H9 (cell line): Measurements from ENCODE around the gene TMEM167B. TPM values are rescaled to one million over a fixed set of nuclear protein-coding genes. Genes with fewer than 3 reads are reported as not detected.

Source experiments
- DNase-seq: peaks from one replicate; pipeline ENCODE4 v3.0.0-alpha.2; 2017
- H2AFZ ChIP-seq: one replicate; pipeline ENCODE4 v1.6.1; 2013; ENCODE audit warnings: mild to moderate bottlenecking, low read length, control low read depth, moderate library complexity
- H2AK5ac ChIP-seq: 2 replicates; pipeline ENCODE4 v1.6.1; 2013; ENCODE audit warnings: low read length, control low read depth, mixed read lengths; ENCODE audit not compliant: insufficient read length
- H2BK120ac ChIP-seq: one replicate; pipeline ENCODE4 v1.6.1; 2013; ENCODE audit warnings: low read depth, mild to moderate bottlenecking, low read length, control low read depth, inconsistent platforms; ENCODE audit not compliant: poor library complexity, severe bottlenecking
- H2BK12ac ChIP-seq: 2 replicates; pipeline ENCODE4 v1.6.1; 2013; ENCODE audit warnings: low read length, control low read depth, mixed read lengths, low read depth; ENCODE audit not compliant: insufficient read length
- H2BK15ac ChIP-seq: 2 replicates; pipeline ENCODE4 v1.6.1; 2013; ENCODE audit warnings: low read depth, low read length, control low read depth
- H2BK20ac ChIP-seq: one replicate; pipeline ENCODE4 v1.6.1; 2013; ENCODE audit warnings: low read depth, mild to moderate bottlenecking, low read length, control low read depth, inconsistent platforms; ENCODE audit not compliant: poor library complexity, severe bottlenecking
- H2BK5ac ChIP-seq: 2 replicates; pipeline ENCODE4 v1.6.1; 2013; ENCODE audit warnings: low read length, control low read depth, mixed read lengths; ENCODE audit not compliant: insufficient read length
- H3K14ac ChIP-seq: 2 replicates; pipeline ENCODE4 v1.6.1; 2013; ENCODE audit warnings: low read length, control low read depth; ENCODE audit not compliant: insufficient read depth
- H3K18ac ChIP-seq: 2 replicates; pipeline ENCODE4 v1.6.1; 2013; ENCODE audit warnings: low read depth, mild to moderate bottlenecking, mixed read lengths, low read length, control low read depth; ENCODE audit not compliant: insufficient read length
- H3K23ac ChIP-seq: 2 replicates; pipeline ENCODE4 v1.6.1; 2013; ENCODE audit warnings: low read length, control low read depth, mixed read lengths, low read depth; ENCODE audit not compliant: insufficient read length
- H3K23me2 ChIP-seq: 2 replicates; pipeline ENCODE4 v1.6.1; 2013; ENCODE audit warnings: low read depth, mild to moderate bottlenecking, mixed read lengths, low read length, control low read depth; ENCODE audit not compliant: insufficient read length, poor library complexity, severe bottlenecking
- H3K27ac ChIP-seq: 2 replicates; pipeline ENCODE4 v1.5.1; 2013; ENCODE audit warnings: low read length, control low read depth, mixed read lengths, low read depth; ENCODE audit not compliant: insufficient read length
- H3K27me3 ChIP-seq: 2 replicates; pipeline ENCODE4 v1.6.1; 2013; ENCODE audit warnings: low read length, control low read depth, inconsistent platforms; ENCODE audit not compliant: insufficient read depth
- H3K4ac ChIP-seq: 2 replicates; pipeline ENCODE4 v1.6.1; 2013; ENCODE audit warnings: low read depth, mild to moderate bottlenecking, control low read depth, inconsistent platforms, low read length, moderate library complexity
- H3K4me1 ChIP-seq: 2 replicates; pipeline ENCODE4 v1.6.1; 2013; ENCODE audit warnings: low read length, control low read depth, inconsistent platforms; ENCODE audit not compliant: insufficient read depth
- H3K4me2 ChIP-seq: 2 replicates; pipeline ENCODE4 v1.6.1; 2013; ENCODE audit warnings: low read length, control low read depth, mixed read lengths; ENCODE audit not compliant: insufficient read length, insufficient read depth
- H3K56ac ChIP-seq: 2 replicates; pipeline ENCODE4 v1.6.1; 2013; ENCODE audit warnings: low read depth, mild to moderate bottlenecking, mixed read lengths, low read length, control low read depth; ENCODE audit not compliant: insufficient read length
- H3K79me1 ChIP-seq: 2 replicates; pipeline ENCODE4 v1.6.1; 2013; ENCODE audit warnings: low read depth, mild to moderate bottlenecking, moderate library complexity, low read length, control low read depth, inconsistent platforms; ENCODE audit not compliant: insufficient read depth, poor library complexity, severe bottlenecking
- H3K79me2 ChIP-seq: 2 replicates; pipeline ENCODE4 v1.6.1; 2013; ENCODE audit warnings: low read length, control low read depth, inconsistent platforms; ENCODE audit not compliant: insufficient read depth
- H3K9ac ChIP-seq: 2 replicates; pipeline ENCODE4 v1.6.1; 2013; ENCODE audit warnings: low read length, control low read depth, mixed read lengths; ENCODE audit not compliant: insufficient read length; ENCODE audit errors: extremely low read depth
- H3K9me3 ChIP-seq: one replicate; pipeline ENCODE4 v1.6.1; 2013; ENCODE audit warnings: low read depth, low read length, inconsistent platforms; ENCODE audit not compliant: control insufficient read depth
- H3T11ph ChIP-seq: one replicate; pipeline ENCODE4 v1.6.1; 2013; ENCODE audit warnings: mild to moderate bottlenecking, low read length, control low read depth, inconsistent platforms
- H4K20me1 ChIP-seq: one replicate; pipeline ENCODE4 v1.6.1; 2013; ENCODE audit not compliant: control insufficient read depth, insufficient read length, insufficient read depth
- H4K5ac ChIP-seq: 2 replicates; pipeline ENCODE4 v1.6.1; 2013; ENCODE audit warnings: low read depth, mild to moderate bottlenecking, mixed read lengths, low read length, control low read depth; ENCODE audit not compliant: insufficient read length
- H4K8ac ChIP-seq: replicated peaks from 2 replicates; pipeline ENCODE4 v1.6.1; 2013; ENCODE audit warnings: low read length, control low read depth, mixed read lengths, low read depth; ENCODE audit not compliant: insufficient read length
- H4K91ac ChIP-seq: 2 replicates; pipeline ENCODE4 v1.6.1; 2013; ENCODE audit warnings: low read depth, mild to moderate bottlenecking, moderate library complexity, mixed read lengths, low read length, control low read depth; ENCODE audit not compliant: insufficient read length
- H3K27ac Mint-ChIP-seq, 3 experiments: 2 replicates in 2 of 3; 3 replicates in 1 of 3; pipeline ENCODE4 v1.8.0; 2020 to 2021; ENCODE audit warnings: mixed read lengths in 3 of 3, mild to moderate bottlenecking in 1 of 3, moderate library complexity in 1 of 3
- H3K27me3 Mint-ChIP-seq: 2 replicates; pipeline ENCODE4 v1.8.0; 2021; ENCODE audit warnings: low read depth, mild to moderate bottlenecking, moderate library complexity, mixed read lengths
- H3K36me3 Mint-ChIP-seq, 3 experiments: 2 replicates in 2 of 3; 3 replicates in 1 of 3; pipeline ENCODE4 v1.8.0; 2020 to 2021; ENCODE audit warnings: low read depth in 3 of 3, mixed read lengths in 3 of 3; ENCODE audit not compliant: insufficient read depth in 1 of 3
- H3K4me1 Mint-ChIP-seq, 2 experiments: 2 replicates each; pipeline ENCODE4 v1.8.0; 2020; ENCODE audit warnings: mixed read lengths in 2 of 2
- H3K4me3 Mint-ChIP-seq, 2 experiments: 2 replicates in 1 of 2; 3 replicates in 1 of 2; pipeline ENCODE4 v1.8.0; 2020 to 2021; ENCODE audit warnings: mild to moderate bottlenecking in 2 of 2, mixed read lengths in 2 of 2, moderate library complexity in 1 of 2
- H3K9me3 Mint-ChIP-seq, 2 experiments: 2 replicates in 1 of 2; 3 replicates in 1 of 2; pipeline ENCODE4 v1.8.0; 2020; ENCODE audit warnings: mild to moderate bottlenecking in 2 of 2, mixed read lengths in 2 of 2, moderate library complexity in 1 of 2
- WGBS: extraction: QIAGEN DNeasy Blood & Tissue Kit; methylation state at CpG from one replicate; pipeline ENCODE4 v1.1.7; 2013; ENCODE audit warnings: missing lambda C conversion rate, low lambda C conversion rate, mixed read lengths; ENCODE audit not compliant: insufficient read length; ENCODE audit errors: extremely low coverage; 5-methylcytosine and 5-hydroxymethylcytosine counted together
- total RNA-seq: library from RNA; stranded (reverse); gene quantifications from 2 replicates; pipeline ENCODE4 v1.2.1, GENCODE V29; 2021
- TF ChIP-seq, protein P1 (sequence below): fragments of 200-600 bp; sonication (generic); conservative IDR thresholded peaks from 3 replicates; pipeline ENCODE4 v1.8.0; 2021; ENCODE audit warnings: antibody characterized with exemption, mild to moderate bottlenecking

The TMEM167B gene
- total RNA-seq, 1 experiment from 2014 or later = 13.9 TPM

DNA sequence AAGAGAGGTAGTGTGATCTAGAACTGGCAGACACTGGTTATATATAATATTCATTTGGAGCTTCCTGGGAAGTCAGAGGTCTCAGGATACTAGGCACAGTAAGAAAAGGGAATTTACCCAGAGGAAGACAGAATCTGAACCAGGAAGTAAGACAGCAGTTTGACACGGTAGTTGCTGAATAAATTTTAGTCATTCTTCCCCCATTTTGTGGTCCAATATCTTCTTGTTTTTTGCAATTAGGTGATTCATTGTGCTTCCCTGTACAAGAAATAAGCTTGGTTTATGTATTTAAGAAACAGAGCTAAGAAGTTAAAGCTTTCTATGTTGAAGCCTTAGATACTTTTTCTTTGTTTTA lies 1.3 kb downstream of the TMEM167B start:
- H3K23ac ChIP-seq = no peak overlapping the region
- no peak overlapping the region for H4K91ac ChIP-seq
- H3T11ph ChIP-seq = no peak overlapping the region
- H3K9me3 Mint-ChIP-seq = no peaks in the 10 kb centered on the region; a peak in 1 of 5 replicates
- H3K9me3 ChIP-seq = no peaks in the 10 kb centered on the region
- no peak overlapping the region for H2BK5ac ChIP-seq
- H2AFZ ChIP-seq = no peak overlapping the region
- H3K79me1 ChIP-seq = no peaks in the 10 kb centered on the region
- no peak overlapping the region for H2BK120ac ChIP-seq
- H3K4me3 Mint-ChIP-seq = peak overlapping the region; percentile 91 to 92
- no peak for DNase-seq
- no peaks in the 10 kb centered on the region for H3K4me1 ChIP-seq
- no CpG with 5 or more reads among the region's 1 CpG for WGBS
- no peak overlapping the region for H3K27ac ChIP-seq
- peaks cover 0 to 17% (median 13%) of the 10 kb centered on the region in 3 experiments; a peak in 5 of 7 replicates for H3K36me3 Mint-ChIP-seq
- 0 out of 2 replicates have a peak, but pooled peaks cover 2% of the 10 kb centered on the region for H3K79me2 ChIP-seq
- TF ChIP-seq, protein P1, sequence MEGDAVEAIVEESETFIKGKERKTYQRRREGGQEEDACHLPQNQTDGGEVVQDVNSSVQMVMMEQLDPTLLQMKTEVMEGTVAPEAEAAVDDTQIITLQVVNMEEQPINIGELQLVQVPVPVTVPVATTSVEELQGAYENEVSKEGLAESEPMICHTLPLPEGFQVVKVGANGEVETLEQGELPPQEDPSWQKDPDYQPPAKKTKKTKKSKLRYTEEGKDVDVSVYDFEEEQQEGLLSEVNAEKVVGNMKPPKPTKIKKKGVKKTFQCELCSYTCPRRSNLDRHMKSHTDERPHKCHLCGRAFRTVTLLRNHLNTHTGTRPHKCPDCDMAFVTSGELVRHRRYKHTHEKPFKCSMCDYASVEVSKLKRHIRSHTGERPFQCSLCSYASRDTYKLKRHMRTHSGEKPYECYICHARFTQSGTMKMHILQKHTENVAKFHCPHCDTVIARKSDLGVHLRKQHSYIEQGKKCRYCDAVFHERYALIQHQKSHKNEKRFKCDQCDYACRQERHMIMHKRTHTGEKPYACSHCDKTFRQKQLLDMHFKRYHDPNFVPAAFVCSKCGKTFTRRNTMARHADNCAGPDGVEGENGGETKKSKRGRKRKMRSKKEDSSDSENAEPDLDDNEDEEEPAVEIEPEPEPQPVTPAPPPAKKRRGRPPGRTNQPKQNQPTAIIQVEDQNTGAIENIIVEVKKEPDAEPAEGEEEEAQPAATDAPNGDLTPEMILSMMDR = no peak
- no peak overlapping the region for H3K56ac ChIP-seq
- no peaks in the 10 kb centered on the region for H3K27me3 ChIP-seq
- H3K27me3 Mint-ChIP-seq = no peaks in the 10 kb centered on the region; the same call in 1 of the 2 replicates
- H2AK5ac ChIP-seq = no peak overlapping the region
- H4K5ac ChIP-seq = no peak overlapping the region
- H4K8ac ChIP-seq = no peak overlapping the region
- peak overlapping the region; percentile 42 for H3K4me2 ChIP-seq
- peaks cover 6% of the 10 kb centered on the region for H3K23me2 ChIP-seq
- no peak overlapping the region for H3K4ac ChIP-seq
- no peak overlapping the region for H2BK20ac ChIP-seq
- H4K20me1 ChIP-seq = no peaks in the 10 kb centered on the region
- no peak overlapping the region for H3K18ac ChIP-seq
- H3K14ac ChIP-seq = no peak overlapping the region
- H3K27ac Mint-ChIP-seq = peak overlapping the region in 1 of 3 experiments; percentile 96; a peak in 3 of 7 replicates
- H3K4me1 Mint-ChIP-seq = peaks cover 20 to 24% of the 10 kb centered on the region in 2 experiments
- H2BK12ac ChIP-seq = no peak overlapping the region
- no peak overlapping the region for H2BK15ac ChIP-seq
- H3K9ac ChIP-seq = peak overlapping the region; percentile 82
